ENCODE measurements around the gene RAD54L2.
"Not testable (repeated sequence)": the region's sequence is repeated elsewhere in the genome, so short reads cannot be mapped to it uniquely, and the experiment has no call there.

RAD54L2 gene, protein sequence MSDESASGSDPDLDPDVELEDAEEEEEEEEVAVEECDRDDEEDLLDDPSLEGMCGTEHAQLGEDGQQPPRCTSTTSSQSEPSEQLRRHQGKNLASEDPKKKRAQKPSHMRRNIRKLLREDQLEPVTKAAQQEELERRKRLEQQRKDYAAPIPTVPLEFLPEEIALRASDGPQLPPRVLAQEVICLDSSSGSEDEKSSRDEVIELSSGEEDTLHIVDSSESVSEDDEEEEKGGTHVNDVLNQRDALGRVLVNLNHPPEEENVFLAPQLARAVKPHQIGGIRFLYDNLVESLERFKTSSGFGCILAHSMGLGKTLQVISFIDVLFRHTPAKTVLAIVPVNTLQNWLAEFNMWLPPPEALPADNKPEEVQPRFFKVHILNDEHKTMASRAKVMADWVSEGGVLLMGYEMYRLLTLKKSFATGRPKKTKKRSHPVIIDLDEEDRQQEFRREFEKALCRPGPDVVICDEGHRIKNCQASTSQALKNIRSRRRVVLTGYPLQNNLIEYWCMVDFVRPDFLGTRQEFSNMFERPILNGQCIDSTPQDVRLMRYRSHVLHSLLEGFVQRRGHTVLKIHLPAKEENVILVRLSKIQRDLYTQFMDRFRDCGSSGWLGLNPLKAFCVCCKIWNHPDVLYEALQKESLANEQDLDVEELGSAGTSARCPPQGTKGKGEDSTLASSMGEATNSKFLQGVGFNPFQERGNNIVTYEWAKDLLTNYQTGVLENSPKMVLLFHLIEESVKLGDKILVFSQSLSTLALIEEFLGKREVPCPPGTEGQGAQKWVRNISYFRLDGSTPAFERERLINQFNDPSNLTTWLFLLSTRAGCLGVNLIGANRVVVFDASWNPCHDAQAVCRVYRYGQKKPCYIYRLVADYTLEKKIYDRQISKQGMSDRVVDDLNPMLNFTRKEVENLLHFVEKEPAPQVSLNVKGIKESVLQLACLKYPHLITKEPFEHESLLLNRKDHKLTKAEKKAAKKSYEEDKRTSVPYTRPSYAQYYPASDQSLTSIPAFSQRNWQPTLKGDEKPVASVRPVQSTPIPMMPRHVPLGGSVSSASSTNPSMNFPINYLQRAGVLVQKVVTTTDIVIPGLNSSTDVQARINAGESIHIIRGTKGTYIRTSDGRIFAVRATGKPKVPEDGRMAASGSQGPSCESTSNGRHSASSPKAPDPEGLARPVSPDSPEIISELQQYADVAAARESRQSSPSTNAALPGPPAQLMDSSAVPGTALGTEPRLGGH (N-terminal part only)

DNA sequence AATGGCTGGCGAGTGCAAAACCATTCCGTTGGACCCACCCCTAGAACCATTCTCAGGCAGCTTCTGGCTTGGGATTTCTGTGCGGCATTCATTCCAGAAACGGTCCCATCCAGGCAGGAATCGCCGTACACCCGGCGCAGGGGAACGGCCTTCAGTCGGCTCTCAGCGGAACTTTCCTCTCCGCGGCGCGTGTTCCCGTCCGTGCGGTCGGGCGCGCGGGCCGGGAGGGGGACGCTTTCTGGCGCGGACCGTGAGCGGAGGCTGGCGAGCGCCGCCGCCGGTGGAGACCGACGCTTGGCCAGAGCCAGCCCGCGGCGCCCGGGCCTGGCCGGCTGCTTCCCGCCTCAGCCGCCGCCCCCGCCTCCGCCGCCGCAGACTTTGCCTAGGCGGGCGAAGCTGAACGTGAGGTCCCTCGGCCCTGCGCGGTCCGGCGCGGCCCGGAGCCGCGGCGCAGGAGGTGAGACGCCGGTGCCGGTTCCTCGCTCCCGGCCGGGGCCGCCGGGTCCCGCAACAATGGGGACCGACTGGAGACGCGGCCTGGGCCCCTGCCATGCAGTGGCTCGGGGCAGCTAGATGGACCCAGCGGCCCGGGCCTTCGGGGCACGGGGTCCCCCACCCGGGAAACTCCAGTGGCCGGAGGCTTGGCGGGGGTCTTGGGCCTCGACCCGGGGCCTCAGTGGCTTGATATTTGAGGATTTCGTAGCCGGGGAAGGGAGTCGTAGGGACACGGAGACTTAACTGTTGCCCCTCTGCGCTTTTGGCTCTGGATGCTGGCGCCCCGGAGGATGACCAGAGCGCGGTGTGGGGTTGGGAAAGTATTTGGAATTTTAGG lies at the start of gene RAD54L2:
RAD54L2 (plus strand) TSS at position 261 of the 832 bp plus-strand sequence. CDS start 51,702 bp downstream, outside the sequence.
- peak; percentile 66 for DNase-seq (ENCODE audit: low read depth)

DNA sequence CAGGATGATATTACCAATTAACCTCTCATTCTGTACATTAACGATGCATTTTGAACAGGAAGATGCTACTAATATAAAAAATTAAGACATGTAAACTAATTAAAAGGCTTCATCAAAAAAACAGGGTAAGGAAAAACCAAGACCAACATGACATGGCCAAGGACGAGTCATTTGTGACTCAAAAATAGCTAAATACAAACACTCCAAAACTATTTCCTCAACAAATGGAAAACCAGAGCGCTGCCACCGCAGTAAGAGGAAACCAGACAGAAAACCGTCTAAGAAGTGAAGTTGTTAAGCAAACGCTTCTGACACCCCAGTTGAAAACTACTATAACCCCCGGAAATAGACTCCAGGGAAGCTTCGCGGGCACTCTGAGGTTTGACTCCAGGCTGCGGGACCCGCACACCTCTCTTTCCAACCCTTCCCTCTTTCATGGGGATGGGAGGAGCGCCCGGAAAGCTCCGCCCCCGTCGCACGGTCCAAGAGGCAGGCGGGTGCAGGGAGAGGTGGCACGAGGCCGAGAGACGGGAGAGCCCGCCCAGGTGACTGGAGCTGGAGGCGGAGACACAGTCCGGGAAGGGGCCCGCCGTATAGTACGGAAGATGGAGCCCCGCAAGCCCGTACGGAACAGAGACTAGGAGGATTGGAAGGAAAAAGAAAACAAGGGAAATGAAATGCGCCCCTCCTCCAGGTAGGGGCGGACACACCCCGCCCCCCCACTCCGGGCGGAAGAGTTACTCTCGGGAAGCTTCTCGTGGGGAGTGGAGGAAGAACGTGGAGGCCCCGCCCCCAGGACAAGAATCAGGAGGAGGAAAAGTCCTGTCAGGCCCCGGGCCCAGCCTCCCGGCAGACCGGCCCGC lies 39.4 kb upstream of the RAD54L2 start:
- peak; percentile 68 for DNase-seq (ENCODE audit: low read depth)

DNA sequence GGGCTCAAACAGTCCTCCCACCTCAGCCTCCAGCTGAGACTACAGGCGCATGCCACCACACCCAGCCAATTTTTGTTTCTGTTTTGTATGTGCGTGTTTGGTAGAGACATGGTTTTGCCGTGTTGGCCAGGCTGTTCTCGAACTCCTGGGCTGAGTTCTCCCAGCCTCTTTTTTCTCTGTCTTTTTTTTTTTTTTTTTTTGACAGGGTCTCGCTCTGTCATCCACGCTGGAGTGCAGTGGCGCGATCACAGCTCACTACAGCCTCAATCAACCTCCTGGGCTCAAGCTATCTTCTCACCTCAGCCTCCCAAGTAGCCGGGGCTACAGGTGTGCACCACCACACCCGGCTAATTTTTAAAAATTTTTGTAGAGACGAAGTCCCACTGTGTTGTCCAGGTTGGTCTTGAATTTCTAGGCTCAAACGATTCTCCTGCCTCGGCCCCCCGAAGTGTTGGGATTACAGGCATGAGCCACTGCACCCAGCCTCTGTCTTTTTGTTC lies 37.8 kb upstream of the RAD54L2 start:
- no peak for DNase-seq (ENCODE audit: low read depth)

DNA sequence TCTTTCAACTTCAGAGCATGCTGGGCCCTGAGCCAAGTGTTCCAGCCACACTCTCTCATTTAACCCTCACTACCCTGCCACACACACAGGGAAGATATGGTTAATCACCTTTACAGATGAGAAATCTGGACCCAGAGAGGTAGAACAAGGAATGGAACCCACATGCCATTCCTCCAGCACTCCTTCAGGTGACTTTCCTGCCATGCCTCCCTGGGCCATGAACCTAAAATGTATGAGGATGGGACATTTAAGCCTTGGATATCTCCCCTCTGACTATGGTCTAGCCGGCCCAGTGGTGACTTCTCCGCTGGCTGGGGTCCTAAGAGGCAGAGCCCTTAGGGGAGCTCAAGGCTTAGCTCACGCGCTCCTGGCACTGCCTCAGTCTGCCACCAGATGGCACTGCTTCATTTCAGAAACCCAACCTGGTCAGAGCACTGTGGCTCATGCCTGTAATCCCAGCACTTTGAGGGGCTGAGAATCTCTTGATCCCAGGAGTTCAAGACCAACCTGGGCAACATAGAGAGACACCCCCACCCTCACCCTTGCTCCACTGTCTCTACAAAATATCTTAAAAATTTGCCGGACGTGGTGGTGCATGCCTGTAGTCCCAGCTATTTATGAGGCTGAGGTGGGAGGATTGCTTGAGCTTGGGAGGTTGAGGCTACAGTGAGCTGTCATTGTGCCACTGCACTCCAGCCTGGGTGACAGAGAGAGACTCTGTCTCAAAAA lies 36.5 kb upstream of the RAD54L2 start:
- DNase-seq (ENCODE audit: low read depth): peak; percentile 60

DNA sequence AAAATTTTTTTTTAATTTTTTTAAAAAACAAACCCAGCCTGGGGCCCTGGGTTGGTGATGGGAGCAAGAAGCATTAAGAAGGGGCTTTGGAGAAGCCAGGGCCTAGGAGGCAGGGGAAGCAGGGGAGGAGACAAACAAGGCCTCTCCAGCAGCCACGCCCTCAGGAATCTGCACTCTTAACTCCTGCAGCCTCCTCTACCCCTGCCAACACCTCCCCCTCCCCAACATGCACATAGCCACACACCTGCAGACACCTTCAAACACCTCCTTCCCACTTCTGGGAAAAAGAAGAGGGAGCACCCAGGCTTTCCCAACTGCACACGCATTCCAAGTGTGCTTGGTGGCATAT lies 36.0 kb upstream of the RAD54L2 start:
- DNase-seq (ENCODE audit: low read depth): no peak

DNA sequence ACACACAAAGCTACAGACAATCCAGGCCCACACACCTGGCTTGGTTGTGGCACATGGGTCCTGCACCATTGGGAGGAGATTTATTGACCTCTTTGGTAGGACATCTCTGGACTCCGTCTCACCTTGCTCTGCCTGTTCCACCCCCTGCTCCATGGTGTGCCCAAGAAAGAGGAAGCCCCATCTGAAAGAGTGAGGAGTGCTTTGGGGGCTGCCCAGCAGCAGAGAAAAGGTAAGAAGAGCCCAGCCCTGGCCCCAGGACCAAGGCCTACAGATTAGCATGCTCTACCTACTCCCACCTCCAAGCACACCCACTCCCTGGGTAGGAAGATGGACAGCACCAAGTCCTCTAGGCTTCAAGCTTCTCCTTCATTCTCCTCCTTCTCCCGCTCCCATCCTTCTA lies 35.5 kb upstream of the RAD54L2 start:
- no peak for DNase-seq (ENCODE audit: low read depth)

DNA sequence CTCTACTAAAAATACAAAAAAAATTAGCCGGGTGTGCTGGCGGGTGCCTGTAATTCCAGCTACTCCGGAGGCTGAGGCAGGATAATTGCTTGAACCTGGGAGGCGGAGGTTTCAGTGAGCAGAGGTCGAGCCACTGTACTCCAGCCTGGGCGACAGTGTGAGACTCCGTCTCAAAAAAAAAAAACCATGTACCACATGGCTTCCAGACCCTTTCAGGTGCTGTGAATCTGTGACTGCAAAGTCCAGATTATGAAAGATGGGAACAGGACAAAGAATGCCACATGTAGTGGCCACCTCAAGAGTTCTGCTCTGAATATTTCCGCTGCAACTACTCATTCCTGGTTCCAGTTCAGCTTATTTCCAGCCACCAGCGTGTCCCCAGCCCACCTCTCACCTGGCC lies 30.3 kb upstream of the RAD54L2 start:
- no peak for DNase-seq (ENCODE audit: low read depth)

DNA sequence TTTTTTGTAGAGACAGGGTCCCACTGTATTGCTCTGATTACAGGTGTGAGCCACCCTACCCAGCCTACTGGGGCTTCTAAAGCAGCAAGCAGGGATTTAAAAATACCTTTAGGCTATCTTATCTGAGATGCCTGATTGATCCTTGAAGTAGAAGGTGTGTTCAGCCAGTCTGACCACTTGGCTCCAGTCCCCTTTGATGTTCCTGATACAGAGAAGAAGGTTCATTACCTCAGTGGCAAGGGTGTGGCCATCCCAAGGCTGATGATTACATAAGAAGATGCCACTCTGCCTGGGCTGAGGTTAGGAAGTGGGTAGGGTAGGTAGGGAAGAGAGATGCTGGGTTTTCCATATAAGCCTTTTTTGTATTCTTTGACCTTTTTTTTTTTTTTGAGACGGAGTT lies 27.5 kb upstream of the RAD54L2 start:
- DNase-seq (ENCODE audit: low read depth): no peak

DNA sequence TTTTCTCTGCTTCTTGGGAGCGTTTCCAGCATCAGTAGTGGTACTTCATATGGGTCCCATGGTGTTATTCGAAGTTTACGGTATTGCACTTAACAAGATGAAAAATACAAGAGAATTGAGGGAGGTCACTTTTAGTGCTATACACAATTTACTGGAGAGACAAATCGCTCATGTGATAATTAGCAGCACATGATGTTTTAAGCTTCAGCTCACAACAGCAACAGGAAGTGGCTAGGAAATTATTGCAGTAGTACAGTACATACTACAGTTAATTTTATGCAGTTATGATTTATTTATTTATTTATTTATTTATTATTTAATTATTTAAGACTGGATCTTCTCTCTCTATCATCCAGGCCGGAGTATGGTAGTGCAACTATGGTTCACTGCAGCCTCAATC lies 24.3 kb upstream of the RAD54L2 start:
- no peak for DNase-seq (ENCODE audit: low read depth)

DNA sequence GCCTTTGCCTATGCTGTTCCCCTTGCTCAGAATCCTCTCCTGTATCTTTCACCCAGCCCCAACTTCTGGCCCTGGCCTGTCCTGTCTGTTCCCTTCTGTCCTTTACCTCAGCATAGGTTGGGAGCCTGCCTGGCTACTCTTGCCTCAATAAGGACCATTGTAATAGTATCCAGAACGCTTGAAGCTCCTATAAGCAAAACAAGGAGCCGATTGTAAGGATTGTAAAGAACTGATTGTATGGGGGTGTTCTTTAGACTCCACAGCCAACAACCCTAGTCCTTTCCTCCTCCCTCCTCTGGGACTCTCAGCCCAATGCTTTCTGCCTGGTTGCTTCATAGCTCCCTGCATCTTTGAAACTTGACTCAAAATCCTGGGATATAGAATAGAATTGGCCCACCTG lies 18.7 kb upstream of the RAD54L2 start:
- DNase-seq (ENCODE audit: low read depth): no peak

DNA sequence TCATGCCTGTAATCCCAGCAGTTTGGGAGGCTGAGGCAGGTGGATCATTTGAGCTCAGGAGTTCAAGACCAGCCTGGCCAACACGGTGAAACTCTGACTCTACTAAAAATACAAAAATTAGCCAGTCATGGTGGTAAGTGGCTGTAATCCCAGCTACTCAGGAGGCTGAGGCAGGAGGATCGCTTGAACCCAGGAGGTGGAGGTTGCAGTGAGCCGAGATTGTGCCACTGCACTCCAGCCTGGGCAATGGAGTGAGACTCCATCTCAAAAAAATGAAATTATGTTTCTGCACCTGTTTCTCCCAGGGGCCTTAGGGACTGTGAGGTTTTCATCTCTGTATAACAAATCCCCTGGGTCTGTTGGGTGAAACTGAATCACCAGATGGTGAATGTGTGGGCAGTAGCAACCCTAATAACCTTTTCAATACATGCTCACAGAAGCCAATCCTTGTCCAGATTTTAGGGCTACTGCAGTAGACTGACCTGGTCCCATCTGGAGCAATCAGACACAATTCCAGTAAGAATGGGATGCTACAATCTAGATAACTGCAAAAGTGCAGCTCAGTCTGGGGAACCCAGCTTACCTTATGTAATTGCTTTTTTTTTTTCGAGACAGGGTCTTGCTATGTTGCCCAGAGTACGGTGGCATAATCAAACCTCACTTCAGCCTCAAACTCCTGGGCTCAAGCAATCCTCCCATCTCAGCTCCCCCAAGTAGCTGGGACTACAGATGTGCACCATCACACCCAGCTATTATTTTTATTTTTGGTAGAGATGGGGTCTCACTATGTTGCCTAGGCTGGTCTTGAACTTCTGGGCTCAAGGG lies 17.4 kb upstream of the RAD54L2 start:
- not testable (repeated sequence) for DNase-seq (ENCODE audit: low read depth)

DNA sequence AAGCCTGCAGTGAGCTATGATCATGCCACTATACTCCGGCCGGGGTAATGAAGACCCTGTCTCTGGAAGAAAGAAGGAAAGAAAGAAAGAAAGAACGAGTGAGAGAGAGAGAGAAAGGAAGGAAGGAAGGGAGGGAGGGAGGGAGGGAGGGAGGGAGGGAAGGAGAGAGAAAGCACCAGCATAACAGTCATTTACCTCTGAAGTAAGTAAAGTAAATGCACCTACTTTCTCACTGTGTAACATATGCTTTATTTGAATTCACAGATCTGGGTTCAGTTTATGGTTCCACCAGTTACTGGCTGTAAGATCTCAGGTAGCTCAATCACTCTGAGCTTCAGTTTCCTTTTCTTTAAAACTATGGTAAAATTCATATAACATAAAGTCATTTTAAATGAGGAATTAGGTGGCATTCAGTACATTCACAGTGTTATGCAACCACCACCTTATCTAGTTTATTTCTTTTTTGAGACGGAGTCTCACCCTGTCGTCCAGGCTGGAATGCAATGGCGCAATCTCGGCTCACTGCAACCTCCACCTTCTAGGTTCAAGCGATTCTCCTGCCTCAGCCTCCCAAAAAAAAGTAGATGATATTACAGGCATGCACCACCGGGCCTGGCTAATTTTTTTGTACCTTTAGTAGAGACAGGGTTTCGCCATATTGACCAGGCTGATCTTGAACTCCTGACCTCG lies 16.1 kb upstream of the RAD54L2 start:
- no peak for DNase-seq (ENCODE audit: low read depth)

DNA sequence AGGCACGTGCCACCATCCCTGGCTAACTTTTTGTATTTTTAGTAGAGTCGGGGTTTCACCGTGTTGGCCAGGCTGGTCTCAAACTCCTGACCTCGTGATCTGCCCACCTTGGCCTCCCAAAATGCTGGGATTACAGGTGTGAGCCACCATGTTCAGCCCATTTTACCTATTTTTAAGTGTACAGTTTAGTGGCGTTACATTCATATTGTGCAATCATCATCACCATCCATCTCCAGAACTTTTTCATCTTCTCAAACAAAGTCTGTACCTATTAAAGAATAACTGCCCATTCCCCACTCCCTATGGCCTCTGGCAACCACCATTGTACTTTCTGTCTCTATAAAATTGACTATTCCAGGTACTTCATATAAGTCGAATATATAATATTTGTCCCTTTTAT lies 13.6 kb upstream of the RAD54L2 start:
- DNase-seq (ENCODE audit: low read depth): not testable (repeated sequence)

DNA sequence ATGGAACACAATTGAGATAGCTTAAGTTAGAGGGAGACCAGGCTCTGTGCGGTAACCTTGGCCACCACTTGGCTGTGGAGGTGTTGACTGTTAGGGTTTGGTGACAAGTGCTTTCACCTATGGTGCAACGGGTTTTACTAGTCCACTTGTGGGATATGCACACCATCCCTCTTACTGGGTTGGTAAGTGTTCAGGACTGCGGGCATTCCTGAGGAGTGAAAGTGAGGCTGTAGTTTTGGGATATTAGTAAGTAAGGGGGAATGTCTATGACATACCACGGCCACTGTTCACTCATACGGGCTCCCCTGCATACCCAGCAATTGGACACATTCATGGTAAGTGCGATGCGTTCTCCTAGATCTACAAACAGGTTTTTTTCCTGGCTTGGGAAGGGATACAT lies 8.0 kb upstream of the RAD54L2 start:
- no peak for DNase-seq (ENCODE audit: low read depth)

DNA sequence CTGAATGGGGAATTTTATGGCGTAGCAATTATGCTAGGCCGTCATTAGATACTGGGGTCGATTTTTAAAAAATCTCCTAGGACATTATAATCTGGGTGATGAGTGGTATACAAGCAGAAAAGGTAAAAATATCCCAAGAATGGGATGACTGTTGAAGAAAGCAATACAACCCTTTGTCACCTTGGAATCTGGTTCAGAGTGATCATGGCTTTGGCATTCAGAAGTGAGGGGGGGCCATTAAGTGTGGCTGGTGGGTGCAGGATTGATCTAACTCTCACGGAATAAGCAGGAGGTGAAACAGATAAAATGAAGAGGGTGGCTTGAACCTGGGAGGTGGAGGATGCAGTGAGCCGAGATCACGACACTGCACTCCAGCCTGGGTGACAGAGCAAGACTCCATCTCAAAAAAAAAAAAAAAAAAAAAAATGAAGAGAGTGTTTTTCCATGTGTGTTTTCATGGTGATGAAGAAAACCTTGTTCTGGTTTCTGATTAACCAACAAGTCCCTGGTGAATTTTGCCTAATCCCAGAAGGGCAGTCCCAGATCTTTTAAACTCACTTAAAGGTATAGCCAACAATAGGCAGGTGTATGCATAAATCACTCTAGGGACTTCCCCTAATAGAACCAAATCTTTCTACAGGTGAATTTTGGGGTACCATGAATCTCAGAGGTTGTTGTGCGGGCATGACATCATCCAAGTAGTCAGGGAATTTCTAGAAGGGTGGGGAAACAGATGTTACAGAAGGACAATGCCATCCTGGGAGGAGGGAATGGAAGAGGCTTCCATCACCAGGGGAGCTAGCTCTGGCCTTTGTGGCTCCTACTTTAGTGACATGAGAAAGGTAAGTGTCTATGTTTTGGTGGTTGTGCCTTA lies 3.1 kb upstream of the RAD54L2 start:
- DNase-seq (ENCODE audit: low read depth): no peak

DNA sequence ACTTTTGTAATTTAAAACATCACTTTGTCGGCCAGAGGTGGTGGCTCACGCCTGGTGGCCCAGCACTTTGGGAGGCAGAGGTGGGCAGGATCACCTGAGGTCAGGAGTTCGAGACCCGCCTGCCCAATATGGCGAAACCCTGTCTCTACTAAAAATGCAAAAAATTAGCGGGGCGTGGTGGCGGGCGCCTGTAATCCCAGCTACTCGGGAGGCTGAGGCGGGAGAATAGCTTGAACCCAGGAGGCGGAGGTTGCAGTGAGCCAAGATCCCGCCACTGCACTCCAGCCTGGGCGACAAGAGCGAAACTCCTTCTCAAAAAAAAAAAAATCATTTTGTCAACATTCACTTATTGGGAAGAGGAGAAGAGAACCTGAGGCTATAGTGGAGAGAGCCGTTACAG lies 888 bp upstream of the RAD54L2 start:
- not testable (repeated sequence) for DNase-seq (ENCODE audit: low read depth)

DNA sequence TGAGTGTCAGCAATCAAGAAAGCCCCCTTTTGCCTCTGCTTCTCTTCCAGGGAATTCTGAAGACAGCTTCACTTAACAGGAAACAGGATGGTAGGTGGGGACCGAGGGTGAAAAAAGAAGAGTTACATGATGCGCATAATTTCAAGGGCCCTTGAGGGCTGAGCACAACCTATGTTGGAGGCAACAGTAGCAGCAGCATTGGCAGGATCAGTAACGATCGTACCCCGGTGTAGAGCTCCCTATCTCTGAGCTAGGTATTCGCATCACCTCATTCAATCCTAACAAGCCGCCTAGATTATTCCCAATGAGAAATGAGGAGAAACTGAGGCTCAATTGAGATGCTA lies 432 bp upstream of the RAD54L2 start:
- no peak for DNase-seq (ENCODE audit: low read depth)
